KOPT-K1 (cell line): Measurements from ENCODE around the gene ATP8B4.
"Not testable (repeated sequence)": the region's sequence is repeated elsewhere in the genome, so short reads cannot be mapped to it uniquely, and the experiment has no call there.

Source experiments
- H3K27ac ChIP-seq: fragments of 200-600 bp; sonication (generic); 2 replicates; pipeline ENCODE4 v1.5.1; 2016; ENCODE audit warnings: antibody characterized with exemption, mild to moderate bottlenecking, low read depth, low read length; ENCODE audit not compliant: poor library complexity, severe bottlenecking
- H3K36me3 ChIP-seq: fragments of 200-600 bp; sonication (generic); 2 replicates; pipeline ENCODE4 v1.5.1; 2017; ENCODE audit warnings: antibody characterized with exemption, mild to moderate bottlenecking, low read length, moderate library complexity; ENCODE audit not compliant: insufficient read depth
- H3K9me3 ChIP-seq: fragments of 200-600 bp; sonication (generic); 2 replicates; pipeline ENCODE4 v1.5.1; 2017; ENCODE audit warnings: antibody characterized with exemption, low read length, mild to moderate bottlenecking; ENCODE audit not compliant: insufficient read depth, poor library complexity, severe bottlenecking

ATP8B4 gene

DNA sequence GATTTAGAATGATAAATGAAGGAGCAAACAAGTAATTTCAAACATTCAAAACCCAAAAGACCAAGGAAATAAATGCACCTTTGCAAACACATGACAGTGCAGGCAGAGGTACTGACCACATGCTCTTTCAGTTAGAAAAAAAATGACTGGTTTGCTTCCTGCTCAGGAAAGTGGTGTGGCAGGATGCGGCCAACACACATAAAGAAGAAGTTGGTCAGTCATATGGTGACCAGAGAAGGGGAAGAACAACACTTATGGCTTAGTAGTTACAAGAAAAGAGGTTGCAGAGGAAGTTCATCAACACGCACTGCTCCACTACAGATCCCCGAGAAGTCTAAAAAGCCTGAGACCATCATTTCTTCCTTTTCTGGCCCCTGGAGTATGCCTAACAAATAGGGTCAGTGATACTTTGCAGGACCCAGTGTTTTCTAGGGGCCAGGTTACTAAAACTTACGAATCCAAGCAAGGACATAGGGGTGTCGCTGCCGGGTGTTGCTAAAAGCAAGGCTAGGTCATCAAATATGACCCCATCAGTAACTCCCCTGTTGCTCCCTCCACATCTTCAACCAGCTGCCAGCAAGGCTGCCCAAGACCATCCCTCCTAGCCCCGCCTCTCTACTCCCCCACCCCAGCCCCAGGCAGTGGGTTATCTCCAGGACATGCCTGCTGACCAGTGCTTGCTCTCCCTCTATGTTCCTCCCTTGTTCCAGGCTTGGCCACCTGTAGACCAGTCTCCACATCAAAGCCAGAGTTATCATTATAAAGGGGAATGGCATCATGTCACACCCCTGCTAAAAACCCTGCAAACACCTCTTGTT lies 11.2 kb downstream of the ATP8B4 start:
- Histone ChIP-seq H3K9me3 (no peaks in the 10 kb centered on the region), H3K27ac (no peak overlapping the region), H3K36me3 (no peaks in the 10 kb centered on the region)

DNA sequence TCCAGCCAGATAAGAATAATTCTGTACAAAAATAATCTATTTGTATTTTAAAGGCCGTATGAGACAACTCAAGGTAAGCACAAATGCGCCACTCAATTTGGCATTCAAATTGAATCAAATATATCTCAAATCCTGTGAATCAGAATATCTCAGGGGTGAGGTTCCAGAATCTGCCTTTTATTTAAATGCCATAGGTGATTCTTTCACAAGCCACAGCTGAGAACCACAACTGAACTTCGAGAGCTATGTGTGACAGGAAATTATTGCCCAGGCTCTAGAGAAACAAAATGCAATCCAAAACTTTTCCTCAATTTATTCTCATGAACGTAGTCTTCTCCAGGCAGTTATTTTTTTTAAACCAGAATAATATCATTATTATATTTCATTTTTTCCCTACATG lies 11.9 kb downstream of the ATP8B4 start:
- Histone ChIP-seq H3K36me3 (no peaks in the 10 kb centered on the region), H3K27ac (no peak overlapping the region), H3K9me3 (no peaks in the 10 kb centered on the region)

DNA sequence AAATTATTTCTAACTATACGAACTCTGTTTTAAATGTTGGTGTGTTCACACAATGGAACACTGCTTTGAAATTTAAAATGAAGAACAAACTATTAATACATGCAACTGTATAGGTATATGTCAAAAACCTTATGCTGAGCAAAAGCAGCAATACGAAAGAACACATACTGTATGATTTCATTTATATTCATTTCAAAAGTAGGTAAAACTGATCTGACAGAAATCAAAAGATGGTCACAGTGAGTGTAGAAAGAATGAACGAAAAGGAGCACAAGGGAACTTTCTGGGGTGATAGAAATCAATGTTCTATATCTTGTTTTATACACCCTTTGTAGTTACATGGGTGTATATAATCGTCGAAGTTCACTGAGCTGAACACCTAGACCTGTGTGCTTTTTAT lies 12.6 kb downstream of the ATP8B4 start:
- Histone ChIP-seq H3K9me3 (no peaks in the 10 kb centered on the region), H3K27ac (no peak overlapping the region), H3K36me3 (no peaks in the 10 kb centered on the region)

- Histone ChIP-seq H3K9me3 (no peaks in the 10 kb centered on the region), H3K27ac (no peak overlapping the region), H3K36me3 (no peaks in the 10 kb centered on the region)
Measured at GRCh38 chr15:50100486-50100885, 18.5 kb downstream of the ATP8B4 start.

GRCh38 chr15:50098545-50098944 lies 20.5 kb downstream of the ATP8B4 start:
- Histone ChIP-seq H3K27ac (no peak overlapping the region), H3K9me3 (no peaks in the 10 kb centered on the region), H3K36me3 (no peaks in the 10 kb centered on the region)

- no peaks in the 10 kb centered on the region for H3K36me3 ChIP-seq
- H3K9me3 ChIP-seq: no peaks in the 10 kb centered on the region
- H3K27ac ChIP-seq: no peak overlapping the region
Measured at GRCh38 chr15:50095938-50096821, 22.9 kb downstream of the ATP8B4 start.

DNA sequence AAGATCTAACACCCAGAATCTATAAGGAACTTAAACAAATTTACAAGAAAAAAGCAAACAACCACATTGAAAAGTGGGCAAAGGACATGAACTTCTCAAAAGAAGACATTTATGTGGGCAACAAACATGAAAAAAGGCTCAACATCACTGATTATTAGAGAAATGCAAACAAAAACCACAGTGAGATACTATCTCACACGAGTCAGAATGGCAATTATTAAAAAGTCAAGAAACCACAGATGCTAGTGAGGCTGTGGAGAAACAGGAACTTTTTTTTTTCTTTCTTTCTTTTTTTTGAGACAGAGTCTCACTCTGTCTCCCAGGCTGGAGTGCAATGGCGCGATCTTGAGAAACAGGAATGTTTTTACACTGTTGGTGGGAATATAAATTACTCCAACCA lies 29.6 kb downstream of the ATP8B4 start:
- H3K9me3 ChIP-seq, H3K36me3 ChIP-seq, H3K27ac ChIP-seq: not testable (repeated sequence)

GRCh38 chr15:50084932-50085331 lies 34.1 kb downstream of the ATP8B4 start:
- Histone ChIP-seq H3K36me3 (no peaks in the 10 kb centered on the region), H3K27ac (no peak overlapping the region), H3K9me3 (no peaks in the 10 kb centered on the region)

GRCh38 chr15:50083424-50084025 lies 35.5 kb downstream of the ATP8B4 start:
- Histone ChIP-seq H3K9me3 (no peaks in the 10 kb centered on the region), H3K36me3 (no peaks in the 10 kb centered on the region), H3K27ac (no peak overlapping the region)

DNA sequence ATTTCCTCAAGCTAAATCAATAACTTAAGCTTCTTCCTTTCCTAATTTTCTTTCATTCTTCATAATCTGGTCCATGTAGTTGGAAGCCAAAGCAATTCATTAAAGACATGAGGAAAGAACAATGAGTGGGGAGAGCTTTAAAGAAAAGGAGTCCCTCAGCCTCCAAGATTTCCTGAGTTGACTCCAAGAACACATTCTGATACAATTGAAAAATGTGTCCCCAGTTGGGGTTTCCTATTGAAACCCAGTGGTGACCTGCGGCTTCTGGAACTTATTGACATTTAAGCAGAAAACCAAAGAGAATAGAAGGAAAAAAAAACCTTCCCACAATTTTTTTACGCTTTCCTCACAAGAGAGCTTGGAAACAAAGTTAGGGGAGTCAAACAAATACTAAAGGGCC lies 37.0 kb downstream of the ATP8B4 start:
- Histone ChIP-seq H3K36me3 (no peaks in the 10 kb centered on the region), H3K27ac (no peak overlapping the region), H3K9me3 (no peaks in the 10 kb centered on the region)

GRCh38 chr15:50077651-50078050 lies 41.4 kb downstream of the ATP8B4 start:
- Histone ChIP-seq H3K36me3 (no peaks in the 10 kb centered on the region), H3K27ac (no peak overlapping the region), H3K9me3 (no peaks in the 10 kb centered on the region)

DNA sequence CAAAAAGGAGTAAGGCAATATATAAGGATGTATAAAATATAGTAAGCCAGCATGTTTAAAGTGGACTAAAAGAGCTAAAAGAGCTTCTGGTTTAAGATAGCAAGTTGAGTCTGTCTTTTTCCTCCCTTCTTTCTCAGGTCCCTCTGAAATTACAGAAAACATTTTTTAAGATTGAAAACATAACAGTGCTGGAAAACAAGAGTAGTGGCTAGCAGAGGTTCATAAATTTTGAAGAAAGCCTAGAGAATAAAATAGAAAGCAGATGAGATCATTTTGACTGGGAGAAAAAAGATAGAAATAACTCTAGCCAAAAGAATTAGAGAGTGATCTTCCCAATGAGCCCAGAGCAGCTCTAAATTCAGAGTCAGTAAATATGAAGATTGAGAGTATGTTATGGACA lies 41.9 kb downstream of the ATP8B4 start:
- Histone ChIP-seq H3K36me3 (no peaks in the 10 kb centered on the region), H3K27ac (no peak overlapping the region), H3K9me3 (no peaks in the 10 kb centered on the region)

DNA sequence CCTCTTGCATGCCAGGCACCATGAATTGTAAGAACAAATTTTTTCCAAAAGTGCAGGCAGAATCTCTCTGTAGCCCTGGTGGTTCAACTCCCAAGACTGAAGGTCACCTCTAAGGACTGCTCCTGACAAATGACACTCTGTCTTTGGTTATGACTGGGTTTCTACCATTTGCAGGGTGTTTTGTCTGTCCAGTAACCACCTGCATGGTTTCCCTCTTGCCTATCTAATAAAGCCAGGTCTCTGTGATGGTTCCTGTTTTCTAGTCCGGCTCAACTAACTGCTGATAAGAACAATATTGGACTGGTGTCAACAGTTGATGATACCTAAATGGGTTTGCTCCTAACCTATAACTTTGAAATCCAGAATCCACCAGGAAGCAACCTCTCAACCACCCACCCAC lies 43.7 kb downstream of the ATP8B4 start:
- H3K36me3 ChIP-seq: no peaks in the 10 kb centered on the region
- H3K27ac ChIP-seq: no peak overlapping the region
- H3K9me3 ChIP-seq: no peaks in the 10 kb centered on the region

- no peak overlapping the region for H3K27ac ChIP-seq
- H3K36me3 ChIP-seq: no peaks in the 10 kb centered on the region
- no peaks in the 10 kb centered on the region for H3K9me3 ChIP-seq
Measured at GRCh38 chr15:50071551-50072258, 47.3 kb downstream of the ATP8B4 start.

DNA sequence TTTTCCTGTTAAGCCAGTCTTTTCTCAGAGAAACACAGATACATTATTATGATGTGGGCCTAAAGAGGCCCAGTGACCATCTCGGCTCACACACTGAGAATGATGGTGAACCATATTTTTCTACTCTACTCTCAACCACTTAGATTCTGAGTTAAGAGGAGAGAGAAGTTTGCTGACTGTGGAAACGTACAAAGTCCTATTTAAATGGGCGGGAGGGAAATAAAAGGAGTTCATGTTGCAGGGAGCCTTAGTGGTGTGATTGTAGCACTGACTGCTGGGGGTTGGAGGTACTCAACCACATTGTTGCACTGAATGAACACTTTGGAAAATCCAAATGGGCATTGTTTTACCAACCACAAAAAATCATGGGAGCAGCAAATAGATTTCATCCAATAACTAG lies 51.0 kb downstream of the ATP8B4 start:
- no peaks in the 10 kb centered on the region for H3K9me3 ChIP-seq
- H3K27ac ChIP-seq: no peak overlapping the region
- no peaks in the 10 kb centered on the region for H3K36me3 ChIP-seq
